DMS114 treated with DMSO at 0.1 percent for 48 hours (cell line): ENCODE results near the gene ALDH16A1.

Experiments
- DNase-seq: peaks from one replicate; lab custom pipeline; 2025; ENCODE audit not compliant: unreplicated experiment; lab: John Stamatoyannopoulos, UW

The ALDH16A1 gene

GRCh38 chr19:49487277-49488045, 34.4 kb downstream of the ALDH16A1 start, which contains the start of gene RPL13A:
Gene RPL13A (plus strand): TSS chr19:49487608. CDS start chr19:49487630, 22 bp downstream.
- DNase-seq = peak; percentile 90

GRCh38 chr19:49488046-49488862, 35.2 kb downstream of the ALDH16A1 start:
- no peak for DNase-seq

GRCh38 chr19:49488863-49489537, 36.0 kb downstream of the ALDH16A1 start:
- DNase-seq = no peak

- DNase-seq = no peak
Measured at GRCh38 chr19:49489601-49490167, 36.7 kb downstream of the ALDH16A1 start.

GRCh38 chr19:49490287-49491029, 37.4 kb downstream of the ALDH16A1 start:
- DNase-seq = no peak

- no peak for DNase-seq
Measured at GRCh38 chr19:49491030-49491803, 38.2 kb downstream of the ALDH16A1 start.

GRCh38 chr19:49491804-49492572, 39.0 kb downstream of the ALDH16A1 start:
- no peak for DNase-seq

GRCh38 chr19:49492573-49493405, 39.8 kb downstream of the ALDH16A1 start:
- peak; percentile 48 for DNase-seq

- no peak for DNase-seq
Measured at GRCh38 chr19:49496574-49497008, 43.6 kb downstream of the ALDH16A1 start.

- DNase-seq = no peak
Measured at GRCh38 chr19:49497047-49497788, 44.2 kb downstream of the ALDH16A1 start.

- DNase-seq = no peak
Measured at GRCh38 chr19:49497789-49498103, 44.7 kb downstream of the ALDH16A1 start.

GRCh38 chr19:49498475-49498874, 45.5 kb downstream of the ALDH16A1 start:
- no peak for DNase-seq

GRCh38 chr19:49499030-49499670, 46.1 kb downstream of the ALDH16A1 start:
- DNase-seq = no peak

GRCh38 chr19:49502866-49503581, 50.0 kb downstream of the ALDH16A1 start:
- no peak for DNase-seq

GRCh38 chr19:49503582-49503962, 50.5 kb downstream of the ALDH16A1 start:
- DNase-seq = no peak

GRCh38 chr19:49506575-49507105, 53.6 kb downstream of the ALDH16A1 start:
- no peak for DNase-seq
